HT-29 (cell line): ENCODE data around the gene SMIM10. TPM values are rescaled to one million over a fixed set of nuclear protein-coding genes. Genes with fewer than 3 reads are reported as not detected.
"Not testable (repeated sequence)": the region's sequence is repeated elsewhere in the genome, so short reads cannot be mapped to it uniquely, and the experiment has no call there.

Experiments used
- DNase-seq: peaks from one replicate; pipeline ENCODE4 v3.0.0-alpha.2; 2015; ENCODE audit warnings: low spot score
- total RNA-seq: library from RNA; depleted of rRNA; stranded (reverse); fragments of >200 nt; shearing (Covaris generic); gene quantifications from 2 replicates; pipeline ENCODE4 v1.2.3, GENCODE V29; 2014; rRNA removed

SMIM10 gene
- total RNA-seq, 1 experiment from 2014 or later, result not detected

- no peak for DNase-seq
Measured at GRCh38 chrX:135010921-135011320, 20.1 kb downstream of the SMIM10 start.

GRCh38 chrX:135015523-135016245, 24.9 kb downstream of the SMIM10 start:
- DNase-seq, result no peak

DNA sequence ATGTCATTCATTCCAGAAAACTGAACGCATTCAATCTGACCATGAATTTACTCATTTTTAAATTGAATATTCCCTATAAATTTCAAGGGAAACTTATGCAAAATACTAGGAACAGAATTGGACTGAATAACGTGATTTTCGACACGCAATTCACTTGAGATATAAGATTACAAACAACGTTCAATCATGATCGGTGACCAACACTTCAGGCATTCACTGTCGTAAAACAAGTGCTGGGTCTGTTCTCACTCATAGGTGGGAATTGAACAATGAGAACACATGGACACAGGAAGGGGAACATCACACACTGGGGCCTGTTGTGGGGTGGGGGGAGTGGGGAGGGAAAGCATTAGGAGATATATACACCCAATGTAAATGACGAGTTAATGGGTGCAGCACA, 29.1 kb downstream of the SMIM10 start:
- DNase-seq, result not testable (repeated sequence)

DNA sequence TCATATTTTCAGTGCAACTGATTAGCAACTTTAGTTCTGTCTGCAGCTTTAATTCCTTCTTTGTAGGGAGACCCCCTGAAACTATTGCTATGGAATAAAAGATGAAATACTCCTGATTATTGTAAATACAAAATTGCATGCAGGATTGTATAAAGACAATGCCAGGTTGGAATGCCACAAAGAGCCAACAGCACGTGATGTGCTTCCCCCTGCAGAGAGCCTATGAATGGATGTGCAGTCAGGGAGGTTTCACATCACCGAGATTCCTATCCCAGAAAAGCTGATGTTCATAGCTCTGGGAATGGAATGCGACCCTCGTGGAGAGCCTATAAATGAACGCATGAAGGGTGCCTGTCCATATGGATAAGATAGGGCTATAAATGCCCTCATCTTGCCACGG, 33.0 kb downstream of the SMIM10 start:
- DNase-seq, result not testable (repeated sequence)

GRCh38 chrX:135024526-135024925, 33.7 kb downstream of the SMIM10 start:
- no peak for DNase-seq

GRCh38 chrX:135030207-135030963, 39.6 kb downstream of the SMIM10 start:
- DNase-seq, result not testable (repeated sequence)

GRCh38 chrX:135041149-135042123, 50.6 kb downstream of the SMIM10 start:
- DNase-seq, result not testable (repeated sequence)

Other genes with a start within 250 kb of the SMIM10 start
- 8.9 and 9.2 TPM in 2 replicates for gene PABIR2, start 193.8 kb upstream of the SMIM10 start, total RNA-seq
- gene MOSPD1, start 75.7 kb upstream of the SMIM10 start, total RNA-seq, result 4.4 and 11.8 TPM in 2 replicates
- gene RTL8B, start 31.6 kb downstream of the SMIM10 start, total RNA-seq, result not detected in 2 replicates
- not detected in 2 replicates for gene RTL8C, start 41.4 kb downstream of the SMIM10 start, total RNA-seq
- gene RTL8A, start 61.1 kb downstream of the SMIM10 start, total RNA-seq, result 11.7 and 13.1 TPM in 2 replicates
- gene SMIM10L2B, start 107.7 kb downstream of the SMIM10 start, total RNA-seq, result not detected in 2 replicates
- gene ETDB, start 129.5 kb downstream of the SMIM10 start, total RNA-seq, result not detected in 2 replicates
- not detected in 2 replicates for gene CT55, start 180.4 kb downstream of the SMIM10 start, total RNA-seq